Measurements from ENCODE around the gene PNLDC1.
A peak's percentile ranks its signal among the peaks of the same experiment; 100 is the strongest.
"Not testable (repeated sequence)": the region's sequence is repeated elsewhere in the genome, so short reads cannot be mapped to it uniquely, and the experiment has no call there.

Gene PNLDC1

DNA sequence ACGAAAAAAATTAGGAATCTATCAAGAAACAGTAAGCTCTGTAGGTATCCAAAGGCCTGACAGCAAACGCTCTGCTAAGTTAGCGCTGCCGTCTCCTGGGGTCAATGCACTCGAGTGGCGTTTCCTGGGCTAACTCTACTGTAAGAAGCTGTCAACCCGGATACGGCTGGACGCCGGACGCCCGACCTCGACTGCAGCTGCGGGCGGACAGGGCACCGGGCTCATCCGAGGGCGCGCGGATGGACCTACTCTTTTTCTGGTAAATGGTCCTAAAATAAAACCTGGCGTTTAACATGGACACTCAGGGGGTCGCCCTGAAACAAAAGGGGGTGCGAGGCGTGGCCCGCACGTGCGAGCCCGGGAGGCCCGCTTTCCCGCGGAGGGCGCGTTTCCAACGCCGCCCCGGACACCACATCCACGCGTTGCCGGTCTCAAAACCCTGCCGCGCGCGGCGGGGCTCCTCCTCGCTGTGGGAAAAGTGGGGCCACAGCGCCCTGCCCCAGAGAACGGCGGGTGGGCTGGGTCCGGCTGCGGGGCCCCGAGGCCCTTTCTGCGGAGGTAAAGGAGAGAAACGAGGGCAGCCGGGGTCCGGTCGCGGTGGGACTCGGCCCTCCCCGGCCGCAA is 11.2 kb upstream of the PNLDC1 start:
- H3K9me3 ChIP-seq (ENCODE audit: control insufficient read depth, low read length): no peaks in the 10 kb centered on the region
- peaks cover 5% of the 10 kb centered on the region for H3K4me1 ChIP-seq (ENCODE audit: control insufficient read depth, insufficient read depth, low read length, poor library complexity, severe bottlenecking)
- H3K36me3 ChIP-seq (ENCODE audit: control insufficient read depth, insufficient read depth, low read length): peaks cover 62% of the 10 kb centered on the region
- peak overlapping the region; percentile 82 for H3K27ac ChIP-seq (ENCODE audit: low read depth, low read length, severe bottlenecking)
- 0 to 1% methylated on average over 47 to 59 of the region's 60 CpGs for WGBS, 2 experiments (ENCODE audit: insufficient coverage in 2 of 2)
- H3K4me3 ChIP-seq (ENCODE audit: extremely low read depth, insufficient read depth, low read length, poor library complexity, severe bottlenecking): peak overlapping the region; percentile 99

DNA sequence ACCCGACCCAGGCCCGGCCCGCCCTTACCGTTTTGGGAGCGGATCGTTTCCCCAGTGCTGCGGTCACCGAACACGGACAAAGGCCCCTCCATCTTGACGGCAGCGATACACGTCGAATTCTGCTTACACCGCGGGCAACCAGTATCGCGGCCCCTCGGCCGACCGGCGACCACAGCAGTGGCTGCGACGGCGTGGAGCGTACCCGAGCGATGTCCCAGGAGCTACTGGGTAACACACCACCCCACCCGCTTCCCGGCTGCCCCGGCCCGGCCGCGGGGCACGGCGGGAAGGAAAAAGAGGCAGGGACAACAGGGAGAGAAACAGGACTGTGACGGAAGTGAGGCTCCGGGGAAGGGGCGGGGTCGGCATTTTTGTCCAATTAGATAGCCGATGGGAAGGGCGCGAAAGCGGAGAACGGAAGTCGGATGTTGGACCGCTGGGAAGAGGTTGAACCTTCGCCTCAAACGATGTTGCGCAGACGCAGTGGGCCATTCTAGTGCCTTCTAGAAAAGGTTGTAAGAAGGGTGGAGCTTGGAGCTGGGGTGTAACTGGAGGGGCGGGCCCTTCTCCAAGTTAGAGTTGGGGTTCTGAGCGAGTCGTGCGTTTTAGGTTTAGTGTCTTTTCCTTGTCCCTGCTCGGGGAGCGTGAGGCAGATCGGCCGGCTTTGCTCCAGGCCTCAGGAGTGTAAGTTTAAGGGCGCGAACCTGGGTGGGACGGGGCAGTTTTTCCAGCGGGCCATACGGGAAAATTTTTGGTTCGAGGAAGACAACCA is 10.5 kb upstream of the PNLDC1 start, which contains the start of gene TCP1:
Gene TCP1 (minus strand): TSS at position 226 of the 772 bp plus-strand sequence. CDS start 134 bp downstream, at position 92.
- no peaks in the 10 kb centered on the region for H3K9me3 ChIP-seq (ENCODE audit: control insufficient read depth, low read length)
- peak within 1 kb of the TSS; percentile 99 for H3K4me3 ChIP-seq (ENCODE audit: extremely low read depth, insufficient read depth, low read length, poor library complexity, severe bottlenecking)
- peak within 1 kb of the TSS; percentile 96 for H3K27ac ChIP-seq (ENCODE audit: low read depth, low read length, severe bottlenecking)
- H3K4me1 ChIP-seq (ENCODE audit: control insufficient read depth, insufficient read depth, low read length, poor library complexity, severe bottlenecking): peaks cover 5% of the 10 kb centered on the region
- H3K36me3 ChIP-seq (ENCODE audit: control insufficient read depth, insufficient read depth, low read length): peaks cover 59% of the 10 kb centered on the region
- 1% methylated on average over 35 to 53 of the region's 64 CpGs for WGBS, 2 experiments (ENCODE audit: insufficient coverage in 2 of 2)

DNA sequence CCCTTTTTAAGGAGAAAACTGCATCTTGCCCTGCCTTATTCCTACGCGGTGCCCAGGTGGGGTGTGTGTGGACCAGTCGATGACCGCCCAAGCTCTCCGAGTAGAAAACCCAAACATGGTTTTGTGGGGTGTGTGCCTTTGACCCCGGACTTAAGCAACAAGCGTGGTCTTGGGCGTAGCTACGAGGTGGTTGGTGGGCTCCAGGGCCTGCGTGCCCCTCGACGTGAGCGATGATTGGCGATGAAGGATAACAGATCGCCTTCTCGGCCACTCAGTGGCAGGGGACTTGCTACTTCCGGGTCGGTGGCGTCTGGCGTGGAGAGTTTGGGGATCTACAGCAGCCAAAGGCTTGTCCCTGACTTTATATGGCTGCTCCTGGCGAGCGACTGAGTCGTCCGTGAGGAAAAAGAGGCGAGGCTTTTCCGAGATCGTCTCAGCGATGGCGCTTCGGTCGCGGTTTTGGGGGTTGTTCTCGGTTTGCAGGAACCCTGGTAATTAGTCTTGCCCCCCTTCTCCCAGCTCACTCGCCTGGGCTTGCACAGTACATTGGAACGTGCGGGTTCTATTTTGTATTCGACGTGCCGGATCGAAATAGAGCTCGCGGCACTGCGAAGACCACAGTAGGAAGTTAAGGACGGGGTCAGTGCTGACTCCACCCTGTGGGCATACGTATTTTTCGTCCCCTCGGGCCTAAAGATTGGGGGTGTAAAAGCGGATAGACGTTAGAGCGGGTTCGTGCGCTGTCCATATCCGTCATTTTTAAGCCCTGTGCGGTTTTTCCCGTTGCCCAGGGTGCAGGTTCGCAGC is 9.7 kb upstream of the PNLDC1 start, which contains the start of gene MRPL18:
Gene MRPL18 (plus strand): TSS at position 319 of the 807 bp plus-strand sequence. CDS start 121 bp downstream, at position 440.
- peaks cover 55% of the 10 kb centered on the region for H3K36me3 ChIP-seq (ENCODE audit: control insufficient read depth, insufficient read depth, low read length)

GRCh38 chr6:159790956-159791598 is 9.0 kb upstream of the PNLDC1 start:
- H3K4me3 ChIP-seq (ENCODE audit: extremely low read depth, insufficient read depth, low read length, poor library complexity, severe bottlenecking): peak overlapping the region; percentile 99
- H3K9me3 ChIP-seq (ENCODE audit: control insufficient read depth, low read length): no peaks in the 10 kb centered on the region
- peaks cover 5% of the 10 kb centered on the region for H3K4me1 ChIP-seq (ENCODE audit: control insufficient read depth, insufficient read depth, low read length, poor library complexity, severe bottlenecking)
- H3K36me3 ChIP-seq (ENCODE audit: control insufficient read depth, insufficient read depth, low read length): peaks cover 55% of the 10 kb centered on the region
- WGBS, 2 experiments (ENCODE audit: insufficient coverage in 2 of 2): 18 to 21% methylated on average over 16 to 17 of the region's 18 CpGs
- H3K27ac ChIP-seq (ENCODE audit: low read depth, low read length, severe bottlenecking): peak overlapping the region; percentile 96

More for the DNA sequence above, 9.7 kb upstream of the PNLDC1 start, which contains the start of gene MRPL18:
- no peaks in the 10 kb centered on the region for H3K9me3 ChIP-seq (ENCODE audit: control insufficient read depth, low read length)
- WGBS, 2 experiments (ENCODE audit: insufficient coverage in 2 of 2): 0 to 1% methylated on average over 48 to 56 of the region's 56 CpGs
- peaks cover 5% of the 10 kb centered on the region for H3K4me1 ChIP-seq (ENCODE audit: control insufficient read depth, insufficient read depth, low read length, poor library complexity, severe bottlenecking)
- H3K27ac ChIP-seq (ENCODE audit: low read depth, low read length, severe bottlenecking): peak within 1 kb of the TSS; percentile 96
- peak within 1 kb of the TSS; percentile 99 for H3K4me3 ChIP-seq (ENCODE audit: extremely low read depth, insufficient read depth, low read length, poor library complexity, severe bottlenecking)

DNA sequence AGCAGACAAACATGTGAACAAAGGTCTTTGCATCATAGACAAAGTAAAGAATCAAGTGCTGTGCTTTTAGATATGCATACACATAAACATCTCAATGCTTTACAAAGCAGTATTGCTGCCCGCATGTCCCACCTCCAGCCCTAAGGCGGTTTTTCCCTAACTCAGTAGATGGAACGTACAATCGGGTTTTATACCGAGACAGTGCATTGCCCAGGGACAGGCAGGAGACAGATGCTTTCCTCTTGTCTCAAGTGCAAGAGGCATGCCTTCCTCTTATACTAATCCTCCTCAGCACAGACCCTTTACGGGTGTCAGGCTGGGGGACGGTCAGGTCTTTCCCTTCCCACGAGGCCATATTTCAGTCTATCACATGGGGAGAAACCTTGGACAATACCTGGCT is 5.1 kb upstream of the PNLDC1 start:
- H3K4me1 ChIP-seq (ENCODE audit: control insufficient read depth, insufficient read depth, low read length, poor library complexity, severe bottlenecking); H3K4me3 ChIP-seq (ENCODE audit: extremely low read depth, insufficient read depth, low read length, poor library complexity, severe bottlenecking); H3K9me3 ChIP-seq (ENCODE audit: control insufficient read depth, low read length); H3K27ac ChIP-seq (ENCODE audit: low read depth, low read length, severe bottlenecking): not testable (repeated sequence)
- peaks cover 70% of the 10 kb centered on the region for H3K36me3 ChIP-seq (ENCODE audit: control insufficient read depth, insufficient read depth, low read length)
- WGBS, 2 experiments (ENCODE audit: insufficient coverage in 2 of 2): 94 to 100% methylated on average over 3 to 7 of the region's 8 CpGs

DNA sequence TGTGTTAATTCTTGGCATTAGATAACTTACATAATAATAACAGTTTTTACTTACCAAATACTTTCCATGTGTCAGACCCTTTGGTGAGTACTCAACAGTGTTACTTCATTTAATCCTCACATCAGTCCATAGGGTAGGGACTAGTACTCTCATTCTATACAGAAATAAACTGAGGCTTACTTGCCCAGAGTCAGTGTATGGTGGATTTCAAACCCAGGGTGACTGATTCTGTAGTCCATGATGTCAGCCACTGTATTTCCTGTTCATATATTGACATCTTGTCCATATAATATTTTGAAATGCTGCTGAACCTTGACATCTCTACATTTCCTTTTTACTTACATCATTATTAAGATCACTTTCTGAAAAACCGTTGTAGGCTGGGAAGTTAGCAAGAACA is 2.5 kb upstream of the PNLDC1 start:
- Histone ChIP-seq H3K4me3 (ENCODE audit: extremely low read depth, insufficient read depth, low read length, poor library complexity, severe bottlenecking) (no peak overlapping the region), H3K4me1 (ENCODE audit: control insufficient read depth, insufficient read depth, low read length, poor library complexity, severe bottlenecking) (no peaks in the 10 kb centered on the region), H3K27ac (ENCODE audit: low read depth, low read length, severe bottlenecking) (no peak overlapping the region), H3K9me3 (ENCODE audit: control insufficient read depth, low read length) (no peaks in the 10 kb centered on the region), H3K36me3 (ENCODE audit: control insufficient read depth, insufficient read depth, low read length) (peaks cover 64% of the 10 kb centered on the region)
- no CpG with 5 or more reads among the region's 1 CpG for WGBS, 2 experiments (ENCODE audit: insufficient coverage in 2 of 2)

- Histone ChIP-seq H3K4me3 (ENCODE audit: extremely low read depth, insufficient read depth, low read length, poor library complexity, severe bottlenecking) (no peak overlapping the region), H3K27ac (ENCODE audit: low read depth, low read length, severe bottlenecking) (no peak overlapping the region), H3K4me1 (ENCODE audit: control insufficient read depth, insufficient read depth, low read length, poor library complexity, severe bottlenecking) (no peaks in the 10 kb centered on the region), H3K9me3 (ENCODE audit: control insufficient read depth, low read length) (no peaks in the 10 kb centered on the region), H3K36me3 (ENCODE audit: control insufficient read depth, insufficient read depth, low read length) (peaks cover 31% of the 10 kb centered on the region)
- WGBS, 2 experiments (ENCODE audit: insufficient coverage in 2 of 2): 87 to 88% methylated on average over 2 to 5 of the region's 8 CpGs
Measured at GRCh38 chr6:159801935-159802334, 1.9 kb downstream of the PNLDC1 start.

DNA sequence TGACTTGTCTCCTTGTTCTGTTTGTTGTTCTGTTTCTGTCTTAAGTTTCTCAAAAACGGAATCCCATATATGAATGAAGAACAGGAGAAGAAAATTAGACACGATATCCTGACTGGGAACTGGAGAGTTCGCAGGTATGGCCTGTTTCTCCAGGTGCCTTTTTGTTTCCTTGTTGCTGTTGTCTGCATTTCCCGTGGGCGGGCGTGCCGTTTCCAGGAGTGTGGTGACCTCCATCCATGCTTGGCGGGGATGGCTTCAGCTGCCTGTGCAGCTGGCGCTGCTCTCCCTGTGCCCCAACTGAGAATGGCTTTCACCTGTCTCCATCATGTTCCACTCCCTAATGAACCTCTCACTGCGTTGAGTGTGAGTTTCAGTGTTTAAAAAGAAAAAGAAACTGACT is 4.4 kb downstream of the PNLDC1 start:
- Histone ChIP-seq H3K27ac (ENCODE audit: low read depth, low read length, severe bottlenecking) (no peak overlapping the region), H3K9me3 (ENCODE audit: control insufficient read depth, low read length) (no peaks in the 10 kb centered on the region), H3K36me3 (ENCODE audit: control insufficient read depth, insufficient read depth, low read length) (peaks cover 6% of the 10 kb centered on the region), H3K4me1 (ENCODE audit: control insufficient read depth, insufficient read depth, low read length, poor library complexity, severe bottlenecking) (peaks cover 6% of the 10 kb centered on the region), H3K4me3 (ENCODE audit: extremely low read depth, insufficient read depth, low read length, poor library complexity, severe bottlenecking) (no peak overlapping the region)
- 91 to 95% methylated on average over 6 to 8 of the region's 10 CpGs for WGBS, 2 experiments (ENCODE audit: insufficient coverage in 2 of 2)

DNA sequence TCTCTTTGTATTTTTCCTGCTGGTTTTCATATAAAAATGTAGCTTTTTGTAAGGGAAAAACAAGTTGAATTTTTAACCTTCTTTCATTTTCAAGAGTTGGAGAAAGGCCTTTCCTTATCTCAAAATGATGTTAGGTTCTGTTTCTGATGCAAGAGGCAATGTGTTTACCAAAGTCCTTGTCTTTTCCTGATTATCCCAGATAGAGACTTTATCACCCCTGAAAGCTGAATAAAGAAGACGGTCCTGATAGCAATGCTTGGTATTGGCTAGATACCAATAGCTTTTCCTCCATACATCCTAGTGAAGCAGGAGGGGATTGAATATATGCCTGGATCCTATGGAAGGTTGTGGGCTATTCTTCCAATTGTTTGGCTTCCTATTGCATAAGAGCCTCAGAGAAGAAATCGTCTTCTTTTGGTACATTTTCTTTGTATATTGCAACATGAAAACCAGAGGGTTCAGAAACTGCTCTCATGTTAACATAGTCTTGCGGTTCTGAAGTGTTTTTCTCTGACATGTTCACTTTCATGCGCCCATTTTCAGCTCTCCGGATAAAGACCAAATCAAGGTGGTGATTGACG is 5.5 kb downstream of the PNLDC1 start:
- Histone ChIP-seq H3K36me3 (ENCODE audit: control insufficient read depth, insufficient read depth, low read length) (no peaks in the 10 kb centered on the region), H3K27ac (ENCODE audit: low read depth, low read length, severe bottlenecking) (no peak overlapping the region), H3K4me1 (ENCODE audit: control insufficient read depth, insufficient read depth, low read length, poor library complexity, severe bottlenecking) (peaks cover 6% of the 10 kb centered on the region), H3K4me3 (ENCODE audit: extremely low read depth, insufficient read depth, low read length, poor library complexity, severe bottlenecking) (no peak overlapping the region), H3K9me3 (ENCODE audit: control insufficient read depth, low read length) (no peaks in the 10 kb centered on the region)
- WGBS, 2 experiments (ENCODE audit: insufficient coverage in 2 of 2): 89 to 93% methylated on average over 4 to 5 of the region's 6 CpGs

DNA sequence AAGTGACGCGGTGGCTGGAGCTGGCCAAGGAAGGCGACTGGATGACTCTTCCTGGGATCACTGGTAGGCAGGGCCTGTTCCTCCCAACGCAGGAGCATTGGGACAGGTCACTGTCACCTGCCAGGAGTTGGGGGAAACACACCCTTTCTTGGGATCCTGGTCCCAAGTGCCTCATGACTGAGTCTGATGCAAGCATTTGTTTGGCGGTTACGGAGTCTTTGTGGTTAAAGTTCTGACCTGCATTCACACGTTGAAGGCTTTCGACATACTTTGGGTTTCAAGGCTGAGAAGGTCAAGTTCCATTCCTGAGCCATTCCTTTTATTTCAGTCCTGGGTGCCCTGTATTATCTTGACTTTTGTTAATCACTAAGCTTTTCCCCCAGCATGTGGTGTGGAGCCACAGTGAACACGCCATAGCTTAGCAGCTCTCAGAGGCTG is 6.0 kb downstream of the PNLDC1 start:
- Histone ChIP-seq H3K27ac (ENCODE audit: low read depth, low read length, severe bottlenecking) (no peak overlapping the region), H3K36me3 (ENCODE audit: control insufficient read depth, insufficient read depth, low read length) (no peaks in the 10 kb centered on the region), H3K4me1 (ENCODE audit: control insufficient read depth, insufficient read depth, low read length, poor library complexity, severe bottlenecking) (peaks cover 6% of the 10 kb centered on the region), H3K9me3 (ENCODE audit: control insufficient read depth, low read length) (no peaks in the 10 kb centered on the region), H3K4me3 (ENCODE audit: extremely low read depth, insufficient read depth, low read length, poor library complexity, severe bottlenecking) (no peak overlapping the region)
- WGBS, 2 experiments (ENCODE audit: insufficient coverage in 2 of 2): 92 to 97% methylated on average over 8 to 9 of the region's 9 CpGs

Data from mesodermal cell (in vitro differentiated cells).